GM21515 (cell line): Measurements from ENCODE around the gene RFNG.

Experiments used
- ATAC-seq: cut with Tn5 transposase; IDR thresholded peaks from one replicate; pipeline ENCODE4 v1.9.1; 2021; ENCODE audit not compliant: unreplicated experiment

The RFNG gene

GRCh38 chr17:82078433-82078832 is 26.8 kb upstream of the RFNG start:
- ATAC-seq = no peak

DNA sequence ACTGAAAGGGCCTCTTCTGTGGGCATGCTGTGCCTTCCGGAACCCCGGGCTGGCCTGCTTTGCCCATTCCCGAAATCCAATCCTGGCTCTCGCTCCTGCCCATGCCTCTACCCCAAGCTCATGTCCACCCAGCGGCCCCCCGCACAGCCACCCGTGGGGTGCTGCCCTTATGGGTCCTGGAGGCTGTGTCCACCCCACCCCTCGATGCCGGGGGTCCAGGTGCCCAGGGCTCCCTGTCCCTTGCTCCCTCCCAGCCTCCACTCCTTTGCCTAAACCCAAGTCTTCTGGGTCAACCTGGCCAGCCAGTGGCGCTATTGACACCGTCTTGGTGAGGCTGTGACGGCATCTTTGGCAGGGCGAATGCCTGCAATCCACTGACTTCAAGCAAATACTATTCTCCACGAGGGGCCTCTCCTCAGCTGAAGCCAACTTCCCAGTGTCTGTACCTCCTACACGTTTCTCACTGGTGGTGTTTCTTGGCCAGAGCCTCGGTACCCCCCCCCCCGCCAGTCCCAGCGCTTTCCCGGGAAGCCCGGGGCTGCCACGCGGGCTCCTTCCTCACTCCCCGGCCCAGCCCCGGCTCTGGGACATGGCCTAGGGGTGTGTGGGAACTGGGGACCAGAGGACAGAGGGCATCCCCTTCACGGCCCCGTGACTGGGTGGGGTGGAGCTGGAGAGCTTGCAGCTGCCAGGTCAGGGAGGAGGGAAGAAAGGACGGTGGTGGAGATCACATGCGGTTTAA is 26.2 kb upstream of the RFNG start:
- ATAC-seq = no peak

GRCh38 chr17:82076785-82077591 is 25.4 kb upstream of the RFNG start:
- no peak for ATAC-seq

DNA sequence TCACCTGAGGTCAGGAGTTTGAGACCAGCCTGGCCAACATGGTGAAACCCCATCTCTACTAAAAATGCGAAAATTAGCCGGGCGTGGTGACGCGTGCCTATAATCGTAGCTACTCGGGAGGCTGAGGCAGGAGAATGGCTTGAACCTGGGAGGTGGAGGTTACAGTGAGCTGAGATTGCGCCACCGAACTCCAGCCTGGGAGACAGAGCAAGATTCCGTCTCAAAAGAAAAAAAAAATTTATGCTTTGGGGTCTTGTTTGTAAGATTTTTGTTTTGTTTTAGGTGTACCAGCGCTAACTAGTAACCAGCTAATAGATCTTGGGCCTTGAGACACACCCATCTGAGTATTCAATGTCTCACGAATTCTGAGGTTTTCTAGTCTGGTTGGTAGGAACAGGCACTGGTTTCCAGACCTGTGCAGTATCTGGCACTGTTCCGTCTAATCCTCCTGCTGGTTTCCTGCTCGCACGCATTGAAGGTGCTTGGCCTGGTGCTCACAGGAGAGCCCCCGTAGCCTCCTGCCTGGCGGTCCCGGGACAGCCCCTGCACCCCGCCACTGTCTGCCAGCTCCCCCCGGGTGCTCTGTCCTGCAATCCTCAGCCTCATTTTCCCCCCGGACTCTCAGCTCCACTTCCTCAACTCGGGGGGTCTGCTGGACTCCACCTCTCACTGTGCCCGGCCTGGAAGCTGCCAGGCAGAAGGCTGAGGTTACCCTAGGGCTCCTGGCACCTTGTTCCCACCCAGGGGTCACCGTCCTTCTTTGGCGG is 24.6 kb upstream of the RFNG start:
- ATAC-seq = no peak

- ATAC-seq = no peak
Measured at GRCh38 chr17:82073446-82073845, 21.8 kb upstream of the RFNG start.

GRCh38 chr17:82072827-82073226 is 21.2 kb upstream of the RFNG start:
- ATAC-seq = no peak

DNA sequence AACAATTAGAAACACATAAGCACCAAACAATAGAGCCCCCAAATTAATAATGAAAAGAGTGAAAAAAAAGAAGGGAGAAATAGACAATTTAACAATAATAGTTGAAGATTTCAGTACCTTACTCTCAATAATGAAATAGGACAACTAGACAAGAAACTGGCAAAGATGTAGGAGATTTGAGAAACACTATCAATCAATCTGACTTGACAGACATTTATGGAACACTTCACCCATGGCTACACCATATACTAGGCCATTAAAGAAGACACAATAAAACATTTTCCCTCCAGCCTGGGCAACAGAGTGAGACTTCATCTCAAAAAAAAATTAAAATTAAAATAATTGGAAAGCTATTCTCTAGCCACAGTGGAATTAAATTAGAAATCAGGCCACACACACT is 19.0 kb upstream of the RFNG start:
- ATAC-seq = no peak

- ATAC-seq = peak; percentile 44
Measured at GRCh38 chr17:82065638-82066303, 14.2 kb upstream of the RFNG start, which contains the start of gene DUS1L. TSS of gene DUS1L (minus strand) at chr17:82065804. CDS start at chr17:82065059, 745 bp downstream.

DNA sequence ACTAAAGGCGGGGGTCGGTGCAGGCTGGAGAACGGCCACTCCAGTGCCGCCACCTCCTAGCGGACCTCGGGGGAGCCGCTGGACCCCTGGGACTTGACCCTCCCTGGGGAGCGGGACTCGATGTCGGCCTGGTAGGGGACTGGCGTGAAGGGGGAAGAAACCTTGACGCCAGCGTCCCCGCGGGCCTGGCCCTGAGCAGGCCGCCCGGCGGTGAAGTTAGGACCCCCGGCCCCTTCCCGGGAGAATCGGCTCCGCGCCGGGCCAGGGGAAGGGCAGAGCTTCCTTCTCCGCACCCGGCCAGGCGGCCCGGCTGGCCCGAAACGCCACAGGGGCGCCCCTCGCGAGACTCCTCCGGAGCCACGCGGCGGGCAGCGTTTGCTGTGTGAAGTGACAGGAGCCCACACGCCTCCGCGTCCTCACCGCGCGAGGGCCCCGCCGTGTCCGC is 13.6 kb upstream of the RFNG start:
- ATAC-seq = peak; percentile 15

DNA sequence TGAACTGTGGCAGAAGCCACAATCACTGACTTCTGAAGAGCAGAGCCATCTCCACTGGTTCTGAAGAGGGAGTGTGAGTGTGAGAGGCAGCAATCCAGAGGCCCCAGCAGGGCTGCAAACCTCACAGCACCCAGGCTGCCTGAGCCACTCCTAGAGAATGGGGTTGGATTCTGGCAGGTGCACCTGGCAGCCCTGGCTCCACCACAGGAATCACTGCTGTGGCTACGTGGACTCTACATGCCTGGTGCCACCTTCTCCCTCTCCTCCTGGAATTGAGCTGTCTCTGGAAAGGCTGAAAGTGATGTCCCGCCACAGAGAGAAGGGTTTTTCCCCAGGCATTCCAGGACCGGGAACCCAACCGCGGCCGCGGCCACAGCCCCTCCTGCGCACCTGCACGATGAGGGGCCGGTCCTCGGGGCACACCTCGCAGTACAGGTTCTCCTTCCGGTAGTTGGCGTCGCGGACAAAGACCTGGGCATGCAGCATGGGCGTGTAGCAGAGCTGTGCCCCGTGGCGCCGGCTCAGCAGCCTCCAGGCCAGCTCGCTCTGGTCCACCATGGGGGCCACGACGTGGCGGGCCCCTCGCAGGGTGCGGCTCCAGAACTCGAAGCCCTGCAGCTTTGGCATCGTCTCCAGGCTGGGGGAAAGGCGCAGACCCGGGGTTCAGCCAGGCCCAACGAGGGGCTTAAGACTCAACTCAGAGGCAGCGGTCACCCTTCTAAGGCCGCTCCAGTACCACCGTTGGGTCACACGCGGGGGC is 13.0 kb upstream of the RFNG start:
- ATAC-seq = no peak

- no peak for ATAC-seq
Measured at GRCh38 chr17:82063424-82064415, 12.1 kb upstream of the RFNG start.

- ATAC-seq = no peak
Measured at GRCh38 chr17:82062984-82063368, 11.4 kb upstream of the RFNG start.

- ATAC-seq = no peak
Measured at GRCh38 chr17:82062076-82062983, 10.7 kb upstream of the RFNG start.

- no peak for ATAC-seq
Measured at GRCh38 chr17:82061047-82061925, 9.7 kb upstream of the RFNG start.

GRCh38 chr17:82060614-82061013 is 9.0 kb upstream of the RFNG start:
- no peak for ATAC-seq

- ATAC-seq = no peak
Measured at GRCh38 chr17:82060001-82060380, 8.4 kb upstream of the RFNG start.
